Measurements from ENCODE around the gene ICAM5. TPM values are rescaled to one million over a fixed set of nuclear protein-coding genes. Genes with fewer than 3 reads are reported as not detected.
A peak's percentile ranks its signal among the peaks of the same experiment; 100 is the strongest.

ICAM5 gene
- total and polyA plus RNA-seq, 10 of the 15 experiments (the other 5 are each of a cell fraction or from before 2014, with no cell fraction given): 0.14 to 4.6 (median 0.94) TPM; not detected in 2

DNA sequence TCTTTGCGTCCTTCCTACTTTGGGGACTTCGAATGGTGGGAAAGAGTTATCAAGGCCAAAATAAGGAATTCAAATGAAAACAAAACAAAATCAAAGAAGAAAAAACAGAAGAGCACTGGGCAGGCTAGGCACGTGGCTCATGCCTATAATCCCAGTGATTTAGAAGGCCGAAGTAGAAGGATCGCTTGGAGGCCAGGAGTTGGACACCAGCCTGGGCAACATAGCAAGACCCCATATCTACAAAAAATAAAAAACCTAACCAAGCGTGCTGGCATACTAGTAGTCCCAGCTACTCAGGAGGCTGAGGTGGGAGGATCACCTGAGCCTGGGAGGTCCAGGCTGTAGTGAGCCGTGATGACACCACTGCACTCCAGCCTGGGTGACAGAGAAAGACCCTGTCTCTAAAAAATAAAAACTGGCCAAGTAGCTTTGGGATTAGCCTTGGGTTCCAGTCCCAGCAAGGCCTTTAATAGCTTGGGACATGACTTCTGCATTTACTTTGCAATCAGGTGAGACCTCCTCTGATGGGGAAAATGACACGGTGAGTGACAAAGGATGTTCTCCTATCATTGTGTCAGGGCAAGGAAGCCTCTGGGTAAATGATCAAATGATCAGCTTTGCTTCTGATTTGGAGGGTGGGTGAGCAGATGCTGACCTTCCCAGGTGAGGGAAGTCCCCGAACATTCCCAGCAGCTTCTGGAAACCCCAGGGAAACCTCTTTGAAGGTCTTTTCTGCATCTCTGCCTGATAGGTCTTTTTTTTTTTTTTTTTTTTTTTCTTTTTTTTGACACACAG is 11.8 kb upstream of the ICAM5 start:
- H3K9me3 ChIP-seq (replicated peaks; ENCODE audit: control insufficient read depth, insufficient read depth, low read length): no peaks in the 10 kb centered on the region
- ChIA-PET POLR2A (interaction anchor here (0.6 to 1.8 kb wide), 4 partner anchors 9 to 211 kb away, joined by 3 to 12 read pairs (median 4); partner anchors contain the start of genes ICAM4 and ICAM5), SMC1A (ENCODE audit: uncharacterized antibody, unreplicated experiment) (interaction anchor here (0.5 to 3.1 kb wide), 6 partner anchors 9 to 322 kb away, joined by 3 to 17 read pairs (median 4); partner anchors contain the start of genes ICAM4 and ICAM5), CTCF (interaction anchor here (1.0 to 2.8 kb wide), 4 partner anchors 11 to 113 kb away, joined by 4 to 11 read pairs (median 6); partner anchors contain the start of gene ICAM5), RAD21 (ENCODE audit: unreplicated experiment) (interaction anchor here (0.6 to 1.0 kb wide), 3 partner anchors 12 to 37 kb away, joined by 3 read pairs; partner anchors contain the start of gene ICAM5)
- in situ Hi-C loops (cut with MboI) (no loop called here), intact Hi-C loops (cut with micrococcal nuclease; ENCODE audit: unreplicated experiment) (no loop called here)
- FAIRE-seq (no peak), DNase-seq (ENCODE audit: low read depth, low spot score) (no peak), ATAC-seq (peak; percentile 5; the same call in 1 of the 3 replicates)
- H3K79me2 ChIP-seq (ENCODE audit: control insufficient read depth, insufficient read depth, low read length): peaks cover 49% of the 10 kb centered on the region
- H3K9ac ChIP-seq (ENCODE audit: control insufficient read depth, insufficient read depth, low read length): no peak overlapping the region; the same call in 1 of the 2 replicates
- no peaks in the 10 kb centered on the region for H3K27me3 ChIP-seq (replicated peaks in 1 of 2; ENCODE audit: control insufficient read depth in 2 of 2, insufficient read depth in 2 of 2, low read length in 1 of 2)
- no peak overlapping the region for H2AFZ ChIP-seq (ENCODE audit: control insufficient read depth, low read depth, low read length)
- TF ChIP-seq POLR2AphosphoS5 (IDR thresholded peaks at IDR 0.05; ENCODE audit: low read length): 0 out of 2 replicates have a peak, but pooled peaks have one; percentile 36
- TF ChIP-seq NFYB (IDR thresholded peaks at IDR 0.05; ENCODE audit: insufficient read depth, low read depth, low read length): 0 out of 2 replicates have a peak, but pooled peaks have one; percentile 28
- TF ChIP-seq SIX5 (IDR thresholded peaks at IDR 0.05; ENCODE audit: low read depth, low read length, severe bottlenecking): no peak
- TF ChIP-seq, protein P1, sequence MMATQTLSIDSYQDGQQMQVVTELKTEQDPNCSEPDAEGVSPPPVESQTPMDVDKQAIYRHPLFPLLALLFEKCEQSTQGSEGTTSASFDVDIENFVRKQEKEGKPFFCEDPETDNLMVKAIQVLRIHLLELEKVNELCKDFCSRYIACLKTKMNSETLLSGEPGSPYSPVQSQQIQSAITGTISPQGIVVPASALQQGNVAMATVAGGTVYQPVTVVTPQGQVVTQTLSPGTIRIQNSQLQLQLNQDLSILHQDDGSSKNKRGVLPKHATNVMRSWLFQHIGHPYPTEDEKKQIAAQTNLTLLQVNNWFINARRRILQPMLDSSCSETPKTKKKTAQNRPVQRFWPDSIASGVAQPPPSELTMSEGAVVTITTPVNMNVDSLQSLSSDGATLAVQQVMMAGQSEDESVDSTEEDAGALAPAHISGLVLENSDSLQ (IDR thresholded peaks at IDR 0.05): peak; percentile 72
- H3K36me3 ChIP-seq (ENCODE audit: control insufficient read depth in 2 of 2, insufficient read depth in 2 of 2, low read length in 1 of 2): peaks cover 17 to 19% of the 10 kb centered on the region in 2 experiments; a peak in 3 of 4 replicates
- H3K4me2 ChIP-seq (ENCODE audit: control insufficient read depth, insufficient read depth): peak overlapping the region; percentile 44
- 78% methylated on average over 9 of the region's 9 CpGs for WGBS (ENCODE audit: insufficient coverage, insufficient replicate concordance, low lambda C conversion rate, missing lambda C conversion rate)
- peaks cover 4% of the 10 kb centered on the region; the same call in 1 of the 2 replicates for H4K20me1 ChIP-seq (ENCODE audit: control insufficient read depth, insufficient read depth)
- H3K27ac ChIP-seq (ENCODE audit: control insufficient read depth, insufficient read depth): no peak overlapping the region
- H3K4me3 ChIP-seq: peak overlapping the region; percentile 53
- no peaks in the 10 kb centered on the region; the same call in 1 of the 2 replicates for H3K4me1 ChIP-seq (ENCODE audit: control insufficient read depth, insufficient read depth, low read length)
- TSS peak; percentile 40 for BruUV-seq (replicated peaks)

All from GM12878 (cell line).